HEK293 (cell line): ENCODE measurements around the gene RASA3.

ENCODE experiments used
- CTCF ChIA-PET: fragments of 350-600 bp; formaldehyde crosslinking; extraction: SDS; loops from one replicate; lab custom pipeline; 2021; ENCODE audit warnings: antibody characterized with exemption; lab: Yijun Ruan, JAX
- POLR2A ChIA-PET: fragments of 300-600 bp; formaldehyde crosslinking; extraction: SDS; loops from one replicate; lab custom pipeline; 2020; ENCODE audit warnings: antibody characterized with exemption, inconsistent platforms; lab: Yijun Ruan, JAX
- H3K27ac ChIP-seq: fragments of 200-500 bp; sonication (Bioruptor generic); 2 replicates; pipeline ENCODE4 v1.5.1; 2014; ENCODE audit warnings: low read depth, low read length, control low read depth, inconsistent platforms; ENCODE audit errors: extremely low read depth
- H3K36me3 ChIP-seq, 2 experiments: fragments of 200-500 bp in 1 of 2; sonication (Bioruptor generic) in 1 of 2; 1 replicate in 1 of 2; 2 replicates in 1 of 2; pipeline ENCODE4 v1.5.1; 2014 to 2017; ENCODE audit warnings: inconsistent platforms in 2 of 2, low read length in 2 of 2; ENCODE audit not compliant: control insufficient read depth in 2 of 2, insufficient read depth in 1 of 2
- H3K4me1 ChIP-seq: fragments of 200-500 bp; sonication (Bioruptor generic); 2 replicates; pipeline ENCODE4 v1.5.1; 2014; ENCODE audit warnings: mild to moderate bottlenecking, low read length, inconsistent platforms; ENCODE audit not compliant: control insufficient read depth, insufficient read depth
- H3K4me3 ChIP-seq: 2 replicates; pipeline ENCODE4 v1.5.1; 2011; ENCODE audit warnings: low read depth, mild to moderate bottlenecking, control low read depth, low read length, moderate library complexity
- H3K9me3 ChIP-seq: fragments of 200-500 bp; sonication (Bioruptor generic); 2 replicates; pipeline ENCODE4 v1.5.1; 2014; ENCODE audit warnings: low read depth, low read length, inconsistent platforms; ENCODE audit not compliant: control insufficient read depth, insufficient read depth
- ATF2 ChIP-seq: fragments of 450-650 bp; formaldehyde crosslinking; IDR thresholded peaks from 2 replicates; pipeline ENCODE4 v1.5.1; 2016; ENCODE audit warnings: missing biosample characterization, missing genetic modification characterization, low read depth
- BCL11A ChIP-seq: fragments of 450-650 bp; formaldehyde crosslinking; IDR thresholded peaks from 2 replicates; pipeline ENCODE4 v1.5.1; 2016; ENCODE audit warnings: low read depth, missing biosample characterization, missing genetic modification characterization
- EGR2 ChIP-seq: fragments of 450-650 bp; formaldehyde crosslinking; IDR thresholded peaks from 2 replicates; pipeline ENCODE4 v1.5.1; 2016; ENCODE audit warnings: low read depth, missing biosample characterization, missing genetic modification characterization
- GLI2 ChIP-seq: fragments of 450-650 bp; formaldehyde crosslinking; IDR thresholded peaks from 2 replicates; pipeline ENCODE4; 2017; ENCODE audit warnings: missing biosample characterization, missing genetic modification characterization, low read depth, borderline replicate concordance
- GLIS1 ChIP-seq: fragments of 450-650 bp; formaldehyde crosslinking; IDR thresholded peaks from 2 replicates; pipeline ENCODE4 v1.5.1; 2016; ENCODE audit warnings: missing biosample characterization, missing genetic modification characterization
- IKZF3 ChIP-seq: fragments of 450-650 bp; IDR thresholded peaks from 2 replicates; pipeline ENCODE4 v1.5.0; 2018; ENCODE audit warnings: missing biosample characterization, mild to moderate bottlenecking, missing genetic modification characterization, moderate library complexity
- KLF7 ChIP-seq: fragments of 450-650 bp; formaldehyde crosslinking; IDR thresholded peaks from 2 replicates; pipeline ENCODE4 v1.5.1; 2016; ENCODE audit warnings: missing biosample characterization, missing genetic modification characterization, borderline replicate concordance
- SETDB1 ChIP-seq: IDR thresholded peaks from one replicate; pipeline ENCODE4 v1.6.1; 2017; ENCODE audit warnings: mild to moderate bottlenecking, low read length, moderate library complexity, mixed read lengths; ENCODE audit not compliant: insufficient read length
- SP2 ChIP-seq: fragments of 450-650 bp; formaldehyde crosslinking; IDR thresholded peaks from 2 replicates; pipeline ENCODE4 v1.5.1; 2016; ENCODE audit warnings: missing biosample characterization, missing genetic modification characterization
- ZFHX2 ChIP-seq: fragments of 450-650 bp; formaldehyde crosslinking; conservative IDR thresholded peaks from 2 replicates; pipeline ENCODE4 v1.5.1; 2016; ENCODE audit warnings: missing biosample characterization, missing genetic modification characterization
- ZIC2 ChIP-seq: fragments of 450-650 bp; formaldehyde crosslinking; IDR thresholded peaks from 2 replicates; pipeline ENCODE4 v1.5.1; 2016; ENCODE audit warnings: missing biosample characterization, missing genetic modification characterization
- ZNF184 ChIP-seq: fragments of 450-650 bp; IDR thresholded peaks from 2 replicates; pipeline ENCODE4 v1.5.1; 2018; ENCODE audit warnings: missing biosample characterization, mild to moderate bottlenecking, missing genetic modification characterization
- ZNF585B ChIP-seq: fragments of 450-650 bp; formaldehyde crosslinking; IDR thresholded peaks from 2 replicates; pipeline ENCODE4 v1.5.1; 2016; ENCODE audit warnings: missing biosample characterization, missing genetic modification characterization
- ZNF677 ChIP-seq: fragments of 450-650 bp; IDR thresholded peaks from 2 replicates; pipeline ENCODE4 v1.5.0; 2018; ENCODE audit warnings: missing biosample characterization, mild to moderate bottlenecking, missing genetic modification characterization, moderate library complexity
- ZSCAN30 ChIP-seq: fragments of 450-650 bp; IDR thresholded peaks from 2 replicates; pipeline ENCODE4 v1.5.1; 2018; ENCODE audit warnings: missing biosample characterization, mild to moderate bottlenecking, missing genetic modification characterization, moderate library complexity
- TF ChIP-seq, protein P1 (sequence below): fragments of 450-650 bp; formaldehyde crosslinking; IDR thresholded peaks from 2 replicates; pipeline ENCODE4 v1.5.1; 2016; ENCODE audit warnings: missing biosample characterization, missing genetic modification characterization

Gene RASA3

DNA sequence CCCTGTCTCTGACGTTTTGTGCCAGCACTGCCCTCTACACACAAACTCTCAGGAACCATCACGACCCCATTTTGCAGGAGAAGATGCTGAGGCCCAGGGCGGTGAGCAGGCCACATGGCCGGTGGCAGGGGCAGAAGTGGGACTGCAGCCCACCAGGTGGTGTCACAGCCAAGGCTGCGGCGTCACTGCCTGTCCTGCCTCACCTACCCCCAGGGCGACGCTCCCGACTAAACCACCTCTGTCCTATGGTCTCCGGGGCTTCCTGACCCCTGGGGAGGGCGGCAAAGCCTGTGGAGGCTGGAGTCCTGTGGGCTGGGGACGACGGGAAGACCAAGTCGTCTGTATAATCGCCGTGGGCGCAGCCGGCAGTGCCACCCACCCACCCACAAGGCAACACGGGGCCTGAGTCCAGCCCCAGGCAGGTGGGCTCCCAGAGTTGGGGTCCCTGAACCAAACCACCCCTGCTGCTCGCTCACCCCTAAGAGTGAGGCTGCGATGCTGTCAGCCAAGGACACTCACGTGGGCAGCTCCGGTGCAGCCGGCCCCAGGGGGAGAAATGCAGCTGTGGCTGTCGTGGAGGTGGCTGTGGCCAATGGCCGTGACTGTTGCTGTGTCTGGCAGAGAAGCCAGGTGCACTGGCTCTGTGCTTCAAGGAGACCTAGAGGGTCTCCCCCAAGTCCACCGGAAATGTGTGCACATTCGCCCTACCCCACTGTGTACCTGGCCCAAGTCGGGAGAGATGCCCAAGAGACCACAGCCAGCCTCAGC is 29.7 kb downstream of the RASA3 start (continued):
- TF ChIP-seq ZNF677 (tag by site-specific recombination) (no peak), ZNF184 (no peak), GLI2 (no peak)

GRCh38 chr13:114102131-114102520 is 30.3 kb downstream of the RASA3 start:
- CTCF ChIA-PET, result interaction anchor here (0.6 kb wide), 1 partner anchor 80 kb away, joined by 4 read pairs; no protein-coding TSS in a partner anchor
- no peaks in the 10 kb centered on the region for H3K36me3 ChIP-seq
- no peaks in the 10 kb centered on the region for H3K9me3 ChIP-seq
- H3K4me1 ChIP-seq, result no peaks in the 10 kb centered on the region
- H3K27ac ChIP-seq, result no peak overlapping the region
- POLR2A ChIA-PET, result no interaction called here
- TF ChIP-seq, protein P1, sequence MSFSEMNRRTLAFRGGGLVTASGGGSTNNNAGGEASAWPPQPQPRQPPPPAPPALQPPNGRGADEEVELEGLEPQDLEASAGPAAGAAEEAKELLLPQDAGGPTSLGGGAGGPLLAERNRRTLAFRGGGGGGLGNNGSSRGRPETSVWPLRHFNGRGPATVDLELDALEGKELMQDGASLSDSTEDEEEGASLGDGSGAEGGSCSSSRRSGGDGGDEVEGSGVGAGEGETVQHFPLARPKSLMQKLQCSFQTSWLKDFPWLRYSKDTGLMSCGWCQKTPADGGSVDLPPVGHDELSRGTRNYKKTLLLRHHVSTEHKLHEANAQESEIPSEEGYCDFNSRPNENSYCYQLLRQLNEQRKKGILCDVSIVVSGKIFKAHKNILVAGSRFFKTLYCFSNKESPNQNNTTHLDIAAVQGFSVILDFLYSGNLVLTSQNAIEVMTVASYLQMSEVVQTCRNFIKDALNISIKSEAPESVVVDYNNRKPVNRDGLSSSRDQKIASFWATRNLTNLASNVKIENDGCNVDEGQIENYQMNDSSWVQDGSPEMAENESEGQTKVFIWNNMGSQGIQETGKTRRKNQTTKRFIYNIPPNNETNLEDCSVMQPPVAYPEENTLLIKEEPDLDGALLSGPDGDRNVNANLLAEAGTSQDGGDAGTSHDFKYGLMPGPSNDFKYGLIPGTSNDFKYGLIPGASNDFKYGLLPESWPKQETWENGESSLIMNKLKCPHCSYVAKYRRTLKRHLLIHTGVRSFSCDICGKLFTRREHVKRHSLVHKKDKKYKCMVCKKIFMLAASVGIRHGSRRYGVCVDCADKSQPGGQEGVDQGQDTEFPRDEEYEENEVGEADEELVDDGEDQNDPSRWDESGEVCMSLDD, result no peak
- no peak for TF ChIP-seq ZNF585B (tag by site-specific recombination)
- TF ChIP-seq ATF2, result no peak
- no peak for TF ChIP-seq BCL11A (tag by site-specific recombination)
- peak; percentile 68 for TF ChIP-seq EGR2
- peak; percentile 22; the same call in 1 of the 2 replicates for TF ChIP-seq SP2 (tag by site-specific recombination)
- TF ChIP-seq ZFHX2 (tag by site-specific recombination), result peak; percentile 61
- no peak overlapping the region for H3K4me3 ChIP-seq

DNA sequence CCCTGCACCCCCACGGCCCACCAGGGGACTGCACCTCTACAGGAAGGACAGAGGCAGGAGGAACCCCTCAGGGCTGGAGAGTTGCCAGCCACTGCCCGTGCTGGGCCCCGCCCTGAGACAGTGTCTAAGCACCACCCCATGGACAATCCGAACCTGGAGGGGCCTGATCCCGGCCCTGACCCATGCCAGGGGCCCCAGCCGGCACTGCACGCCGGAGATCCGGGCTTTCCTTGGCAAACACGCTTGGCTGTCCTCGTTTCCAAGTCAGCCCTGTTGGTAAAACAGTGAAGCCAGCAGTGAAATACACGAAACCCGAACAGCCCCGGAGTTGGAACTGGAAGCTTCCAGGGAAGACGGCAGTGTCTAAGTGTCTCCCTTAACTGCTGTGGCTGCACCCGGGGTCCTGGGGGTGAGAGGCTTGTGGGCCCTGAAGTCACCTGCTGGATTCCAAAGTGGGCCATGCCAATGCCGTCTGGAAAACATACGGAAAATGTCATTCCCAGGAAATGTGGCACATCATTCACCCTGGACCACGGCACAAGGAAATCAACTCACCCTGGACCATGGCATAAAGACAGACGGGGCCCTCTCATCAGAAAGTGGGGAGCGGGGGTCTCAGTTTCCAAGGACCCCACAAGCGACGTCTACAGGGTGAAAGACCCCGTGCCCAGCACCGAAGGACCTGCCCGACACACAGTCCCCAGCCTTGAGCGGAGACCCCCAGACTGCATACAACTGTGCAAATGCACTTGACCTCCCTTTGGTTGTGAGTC is 30.9 kb downstream of the RASA3 start:
- Histone ChIP-seq H3K9me3 (no peaks in the 10 kb centered on the region), H3K4me1 (no peaks in the 10 kb centered on the region), H3K36me3 (no peaks in the 10 kb centered on the region)
- CTCF ChIA-PET, result interaction anchor here (0.6 kb wide), 2 partner anchors 80 to 190 kb away, joined by 4 read pairs; no protein-coding TSS in a partner anchor
- TF ChIP-seq ZIC2 (tag by site-specific recombination), result peak; percentile 45; the same call in 1 of the 2 replicates
- TF ChIP-seq KLF7 (tag by site-specific recombination), result no peak
- peak; percentile 81 for TF ChIP-seq GLIS1
- TF ChIP-seq ZSCAN30 (tag by site-specific recombination), result peak; percentile 93
- no peak for TF ChIP-seq SETDB1
- peak; percentile 46; the same call in 1 of the 2 replicates for TF ChIP-seq IKZF3 (tag by site-specific recombination)
- TF ChIP-seq, all 188 proteins: peak for 4
- Histone ChIP-seq H3K4me3 (no peak overlapping the region), H3K27ac (no peak overlapping the region)
- POLR2A ChIA-PET, result no interaction called here
